Measurements from ENCODE around the gene DNAH1.
"Not testable (repeated sequence)": the region's sequence is repeated elsewhere in the genome, so short reads cannot be mapped to it uniquely, and the experiment has no call there.

DNAH1 gene

DNA sequence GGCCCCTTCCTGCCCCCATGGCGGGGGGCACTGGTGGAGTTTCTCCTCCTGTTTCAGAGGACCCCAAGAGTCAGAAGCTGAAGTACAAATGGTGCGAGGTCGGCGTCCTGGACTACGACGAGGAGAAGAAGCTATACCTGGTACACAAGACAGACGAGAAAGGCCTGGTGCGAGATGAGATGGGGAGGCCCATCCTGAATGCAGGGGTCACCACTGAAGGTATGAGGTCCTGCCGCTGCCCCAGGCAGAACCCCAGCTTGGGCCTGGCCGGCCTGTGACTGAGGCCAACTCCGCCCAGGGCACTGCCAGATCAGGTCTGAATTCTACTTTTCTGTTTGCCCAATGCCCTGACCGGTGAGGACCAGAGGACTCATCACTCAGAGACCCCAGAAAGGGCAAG is 15.0 kb downstream of the DNAH1 start:
- no peak for DNase-seq (ENCODE audit: extremely low read depth in 1 of 2, low read depth in 1 of 2)

DNA sequence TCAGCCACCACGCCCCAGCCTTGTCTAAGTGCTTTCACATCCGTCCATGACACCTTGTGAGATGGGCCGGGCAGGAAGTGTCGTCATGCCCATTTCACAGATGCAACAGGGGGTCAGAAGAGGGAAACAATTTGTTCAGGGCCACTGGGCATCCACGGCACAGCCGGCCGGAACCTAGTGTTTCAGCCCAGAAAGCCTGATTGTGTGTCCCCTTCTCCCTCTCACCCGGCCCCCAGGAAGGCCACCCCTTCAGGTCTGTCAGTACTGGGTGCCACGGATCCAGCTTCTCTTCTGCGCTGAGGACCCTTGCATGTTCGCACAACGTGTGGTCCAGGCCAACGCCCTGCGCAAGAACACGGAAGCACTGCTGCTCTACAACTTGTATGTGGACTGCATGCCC is 15.8 kb downstream of the DNAH1 start:
- no peak for DNase-seq (ENCODE audit: extremely low read depth in 1 of 2, low read depth in 1 of 2)

DNA sequence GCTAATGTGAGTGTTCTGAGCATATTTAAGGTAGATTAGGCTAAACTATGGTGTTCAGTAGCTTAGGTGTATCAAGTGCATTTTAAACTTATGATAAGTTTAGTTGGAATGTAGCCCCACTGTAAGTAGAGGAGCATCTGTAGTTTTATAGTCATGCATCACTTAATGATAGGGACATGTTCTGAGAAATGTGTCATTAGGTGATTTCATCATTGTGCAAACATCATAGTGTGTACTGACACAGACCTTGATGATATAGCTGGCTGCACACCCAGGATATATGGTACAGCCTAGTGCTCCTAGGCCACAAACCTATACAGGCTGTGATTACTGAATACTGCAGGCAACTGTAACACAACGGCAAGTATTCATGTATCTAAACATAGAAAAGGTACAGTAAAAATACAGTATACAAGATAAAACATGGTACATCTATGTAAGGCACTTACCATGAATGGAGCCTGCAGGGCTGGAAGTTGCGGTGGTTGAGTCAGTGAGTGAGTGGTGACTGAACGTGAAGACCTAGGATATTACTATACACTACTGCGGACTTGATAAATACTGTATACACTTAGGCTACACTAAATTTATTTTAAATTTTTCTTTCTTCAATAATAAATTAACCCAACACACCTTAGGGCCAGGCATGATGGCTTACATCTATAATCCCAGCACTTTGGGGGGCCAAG is 17.9 kb downstream of the DNAH1 start:
- no peak for DNase-seq (ENCODE audit: extremely low read depth in 1 of 2, low read depth in 1 of 2)

DNA sequence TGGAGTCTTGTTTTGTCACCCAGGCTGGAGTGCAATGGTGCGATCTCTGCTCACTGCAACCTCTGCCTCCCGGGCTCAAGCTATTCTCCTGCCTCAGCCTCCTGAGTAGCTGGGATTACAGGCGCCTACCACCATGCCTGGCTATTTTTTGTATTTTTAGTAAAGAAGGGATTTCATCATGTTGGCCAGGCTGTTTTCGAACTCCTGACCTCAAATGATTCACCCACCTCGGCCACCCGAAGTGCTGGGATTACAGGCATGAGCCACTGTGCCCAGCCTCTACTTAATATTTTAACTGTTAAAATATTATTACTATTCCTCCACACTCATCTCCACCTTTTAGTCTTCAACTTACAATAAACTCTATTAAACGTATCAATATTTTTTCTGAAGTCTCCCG is 22.0 kb downstream of the DNAH1 start:
- DNase-seq (ENCODE audit: extremely low read depth in 1 of 2, low read depth in 1 of 2): not testable (repeated sequence)

DNA sequence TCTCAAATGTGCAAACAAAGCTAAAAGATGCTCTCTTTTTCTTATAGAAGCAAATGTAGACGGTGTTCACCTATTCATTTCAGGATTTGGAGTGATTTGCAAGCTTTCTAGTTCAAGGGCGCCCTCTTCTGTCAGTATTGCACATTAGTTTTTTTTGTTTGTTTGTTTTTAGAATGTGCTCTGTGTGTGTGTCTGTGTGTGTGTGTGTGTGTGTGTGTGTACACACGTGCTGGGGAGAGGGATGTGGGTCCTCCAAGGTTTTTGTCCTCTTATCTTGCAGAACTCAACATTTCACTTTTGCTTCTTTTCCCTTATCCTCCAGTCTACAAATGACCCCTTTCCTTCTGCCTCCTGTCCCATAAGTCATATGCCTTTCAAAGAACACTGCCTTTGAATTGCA is 23.5 kb downstream of the DNAH1 start:
- peak; percentile 5 to 21 for DNase-seq (ENCODE audit: extremely low read depth in 1 of 2, low read depth in 1 of 2)

DNA sequence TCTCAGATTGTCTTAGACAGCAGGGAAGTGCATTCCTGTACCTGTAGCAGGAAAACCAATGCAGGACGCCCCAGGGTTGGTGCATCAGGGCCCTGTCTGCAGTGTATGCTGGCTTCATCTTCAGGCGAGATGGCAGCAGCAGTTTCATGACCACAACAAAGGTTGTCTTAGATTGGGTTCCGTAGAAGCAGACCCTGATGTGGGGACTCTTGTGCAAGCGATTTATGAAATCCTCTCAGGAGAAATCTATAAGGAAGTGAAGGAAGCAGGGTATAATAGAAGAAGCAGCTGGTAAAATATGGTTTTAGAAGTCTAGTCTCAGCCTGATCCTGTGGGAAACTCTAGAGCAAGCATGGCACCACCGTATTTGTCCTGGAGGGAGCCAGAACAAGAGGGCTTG is 25.0 kb downstream of the DNAH1 start:
- no peak for DNase-seq (ENCODE audit: extremely low read depth in 1 of 2, low read depth in 1 of 2)

DNA sequence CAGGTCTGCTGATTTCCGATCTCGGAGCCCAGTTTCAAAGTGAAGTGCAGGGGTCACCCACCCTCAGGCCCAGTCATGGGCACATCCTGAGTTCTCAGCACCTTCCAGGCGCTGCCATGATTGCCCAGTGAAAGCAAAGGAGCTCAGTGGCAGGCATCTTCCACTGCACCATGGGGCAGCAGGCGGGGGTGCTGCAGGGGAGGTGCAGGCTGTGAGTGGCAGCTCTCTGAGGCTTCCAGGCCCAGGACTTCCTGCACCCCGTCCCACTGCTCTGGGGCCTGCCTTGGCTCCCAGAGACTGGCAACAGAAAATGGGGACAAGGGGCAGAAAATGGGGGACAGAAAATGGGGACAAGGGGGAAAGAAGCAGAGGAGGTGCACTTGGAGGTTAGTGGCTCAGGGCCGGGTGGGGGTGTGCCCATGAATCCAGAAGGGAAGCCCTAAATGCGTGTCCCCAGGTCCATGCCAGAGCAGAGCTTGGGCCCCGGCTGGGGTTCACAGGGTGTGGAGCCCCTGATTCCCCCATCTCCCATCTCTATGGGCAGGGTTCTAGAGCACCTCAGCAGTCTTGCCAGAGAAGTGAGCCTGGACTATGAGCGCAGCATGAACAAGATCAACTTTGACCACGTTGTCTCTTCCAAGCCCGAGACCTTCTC is 28.0 kb downstream of the DNAH1 start:
- no peak for DNase-seq (ENCODE audit: extremely low read depth in 1 of 2, low read depth in 1 of 2)

DNA sequence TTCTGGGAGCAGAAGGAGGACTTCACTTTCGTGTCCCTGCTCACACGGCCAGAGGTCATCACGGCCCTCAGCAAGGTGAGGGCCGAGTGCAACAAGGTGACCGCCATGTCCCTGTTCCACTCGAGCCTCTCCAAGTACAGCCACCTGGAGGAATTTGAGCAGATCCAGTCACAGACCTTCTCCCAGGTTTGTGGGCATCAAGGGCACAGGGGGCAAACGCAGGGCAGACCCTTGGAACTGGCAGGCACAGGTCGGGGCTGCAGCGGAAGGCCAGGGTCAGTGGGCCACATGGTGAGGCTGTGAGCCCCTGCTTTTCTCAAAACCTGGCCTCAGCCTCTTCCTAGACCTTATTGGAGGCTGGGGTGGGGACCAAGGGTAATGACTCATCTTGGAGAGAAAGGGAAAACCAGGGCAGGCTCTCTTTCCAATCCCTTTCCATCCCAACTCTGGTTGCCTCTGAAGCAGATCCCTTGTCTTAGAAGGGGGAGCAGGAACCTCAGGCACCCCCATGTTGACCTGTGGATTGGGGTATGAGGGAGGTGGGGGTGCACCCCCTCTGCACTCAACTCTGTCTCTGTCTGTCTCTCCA is 29.5 kb downstream of the DNAH1 start:
- DNase-seq (ENCODE audit: extremely low read depth in 1 of 2, low read depth in 1 of 2): no peak

DNA sequence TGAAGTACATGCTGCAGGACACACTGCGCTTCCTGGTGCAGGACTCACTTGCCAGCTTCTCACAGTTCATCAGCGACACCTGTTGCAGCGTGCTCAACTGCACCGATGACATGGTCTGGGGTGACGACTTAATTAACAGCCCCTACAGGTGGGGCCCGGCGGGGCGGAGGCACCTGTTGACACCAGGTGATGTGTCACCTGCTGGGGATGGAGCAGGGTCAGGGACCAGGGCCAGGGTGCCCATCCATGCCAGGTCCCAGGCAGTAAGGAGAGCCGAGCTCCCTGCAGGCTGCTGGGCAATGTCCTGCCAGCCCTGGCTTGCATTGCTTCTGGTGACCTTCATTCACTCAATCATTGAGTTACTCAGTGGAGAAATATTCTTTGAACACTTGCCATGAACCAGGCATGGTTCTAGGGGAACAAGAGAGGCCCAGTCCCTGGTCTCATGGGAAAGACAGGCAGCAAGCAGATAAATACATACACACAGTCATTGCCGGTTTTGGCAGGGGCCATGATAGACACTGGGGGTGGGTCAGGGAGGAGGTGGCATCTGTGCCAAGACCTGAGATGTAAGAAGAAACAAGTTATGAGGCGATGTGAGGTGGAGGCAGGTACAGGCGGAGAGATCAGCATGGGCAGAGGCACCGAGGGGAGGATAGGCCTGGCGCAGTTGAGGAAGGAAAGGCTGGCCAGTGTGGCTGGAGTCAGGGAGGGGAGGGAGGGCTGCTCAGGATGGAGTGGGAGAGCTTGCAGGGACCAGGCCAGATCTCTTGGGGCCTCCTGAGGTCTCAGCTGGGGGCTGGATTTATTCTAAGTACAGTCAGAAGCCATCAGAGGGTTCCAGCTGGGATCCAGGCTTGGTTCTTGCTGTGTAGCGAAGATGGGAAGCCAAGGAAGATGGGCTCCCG is 30.8 kb downstream of the DNAH1 start:
- DNase-seq (ENCODE audit: extremely low read depth in 1 of 2, low read depth in 1 of 2): no peak

DNA sequence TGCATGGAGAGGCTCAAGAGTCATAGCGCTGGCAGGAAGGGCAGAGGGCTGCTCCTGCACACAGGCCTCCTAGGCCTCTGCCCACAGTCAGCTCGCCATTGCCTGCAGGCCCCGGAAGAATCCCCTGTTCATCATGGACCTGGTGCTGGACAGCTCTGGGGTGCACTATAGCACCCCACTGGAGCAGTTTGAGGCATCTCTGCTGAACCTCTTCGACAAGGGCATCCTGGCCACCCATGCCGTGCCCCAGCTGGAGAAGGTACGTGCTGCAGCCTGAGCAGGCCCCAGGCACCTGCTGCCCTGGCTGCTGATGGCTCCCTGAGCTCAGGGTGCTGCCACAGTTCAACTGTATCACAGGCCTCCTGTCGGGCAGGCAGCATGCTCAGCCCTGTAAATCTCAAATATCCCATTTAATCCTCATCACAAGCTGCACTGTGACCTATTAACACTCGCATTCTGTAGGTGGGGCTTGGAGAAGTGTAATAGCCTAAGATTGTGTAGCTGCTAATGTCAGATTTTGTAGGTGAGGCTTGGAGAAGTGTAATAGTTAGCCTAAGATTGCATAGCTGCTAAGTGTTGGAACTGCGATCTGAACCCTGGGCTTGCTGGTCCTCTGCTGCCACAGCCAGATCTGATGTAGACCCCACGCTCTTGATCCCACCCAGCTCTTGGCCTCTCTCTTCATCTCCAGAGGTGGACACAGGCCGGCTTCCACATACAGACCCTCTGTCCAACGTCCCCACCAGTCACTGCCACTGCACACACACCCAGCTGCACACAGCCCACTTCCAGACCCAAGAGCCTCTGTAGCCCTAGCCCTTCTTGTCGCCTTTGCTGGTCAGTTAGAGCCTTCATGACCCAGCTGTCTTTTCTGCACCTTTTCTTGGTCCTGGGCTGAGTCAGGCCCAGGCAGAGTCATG is 31.9 kb downstream of the DNAH1 start:
- DNase-seq (ENCODE audit: extremely low read depth in 1 of 2, low read depth in 1 of 2): no peak

DNA sequence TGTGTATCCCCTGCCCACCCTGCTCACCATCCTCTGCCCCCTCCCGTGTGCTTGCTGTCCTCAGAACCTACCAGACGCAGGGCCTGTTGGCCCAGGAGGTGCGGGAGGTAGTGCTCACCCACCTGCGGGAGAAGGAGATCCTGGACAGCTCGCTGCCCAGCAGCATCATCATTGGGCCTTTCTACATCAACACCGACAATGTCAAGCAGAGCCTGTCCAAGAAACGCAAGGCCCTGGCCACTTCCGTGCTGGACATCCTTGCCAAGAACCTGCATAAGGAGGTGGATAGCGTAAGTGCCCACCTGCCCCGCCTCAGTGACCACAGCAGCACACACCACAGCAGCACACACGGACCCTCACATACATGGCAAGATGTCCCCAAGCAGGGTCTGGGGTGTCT is 33.0 kb downstream of the DNAH1 start:
- no peak for DNase-seq (ENCODE audit: extremely low read depth in 1 of 2, low read depth in 1 of 2)

DNA sequence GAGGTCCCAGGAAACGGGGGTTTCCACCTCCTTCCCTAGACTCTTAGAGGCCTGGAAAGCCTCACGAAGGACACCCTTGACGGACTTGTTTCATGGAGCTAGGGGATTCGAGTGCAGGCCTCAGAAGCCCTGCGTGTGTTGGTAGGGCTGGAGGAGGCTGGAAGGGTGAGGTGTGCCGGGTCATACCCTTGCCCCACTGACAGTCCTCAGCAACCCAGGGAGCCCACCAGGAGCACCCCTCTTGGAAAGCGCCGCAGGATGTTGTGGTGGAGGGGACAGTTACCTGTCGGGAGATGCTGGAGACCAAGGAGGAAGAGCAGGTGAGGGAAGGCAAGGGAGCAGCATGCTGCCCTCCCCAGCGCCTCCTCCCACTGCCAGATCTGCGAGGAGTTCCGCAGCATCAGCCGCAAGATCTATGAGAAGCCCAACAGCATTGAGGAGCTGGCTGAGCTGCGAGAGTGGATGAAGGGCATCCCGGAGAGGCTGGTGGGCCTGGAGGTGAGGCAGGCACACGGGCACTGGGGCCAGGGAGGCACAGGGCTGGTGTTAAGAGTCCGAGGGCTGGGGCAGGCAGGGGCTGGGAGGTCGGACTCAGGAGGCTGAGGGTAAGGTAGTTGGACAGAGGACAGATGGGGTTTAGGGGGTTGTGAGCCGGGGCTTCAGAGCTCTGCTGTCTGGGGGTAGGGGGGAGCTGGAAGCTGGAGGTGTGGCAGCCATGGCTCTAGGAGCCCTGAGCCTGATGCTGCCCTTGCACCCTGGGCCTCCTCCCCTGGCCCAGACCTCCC is 33.7 kb downstream of the DNAH1 start:
- no peak for DNase-seq (ENCODE audit: extremely low read depth in 1 of 2, low read depth in 1 of 2)

DNA sequence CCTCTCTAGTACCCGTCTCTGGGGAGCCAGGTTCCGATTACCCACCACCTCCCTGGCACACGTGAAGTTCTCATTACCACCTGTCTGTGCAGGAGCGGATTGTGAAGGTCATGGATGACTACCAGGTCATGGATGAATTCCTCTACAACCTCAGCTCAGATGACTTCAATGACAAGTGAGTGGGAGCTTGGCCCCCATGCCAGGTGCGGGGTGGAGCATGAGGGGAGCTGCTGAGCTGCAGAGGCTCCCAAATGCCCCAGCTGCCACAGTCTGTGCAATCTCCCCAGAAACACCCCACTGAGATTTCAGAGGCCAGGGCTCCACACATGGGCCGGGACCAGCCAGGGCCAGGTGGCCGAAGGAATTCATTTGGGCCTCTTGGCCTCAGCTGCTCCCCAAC is 34.3 kb downstream of the DNAH1 start:
- no peak for DNase-seq (ENCODE audit: extremely low read depth in 1 of 2, low read depth in 1 of 2)

DNA sequence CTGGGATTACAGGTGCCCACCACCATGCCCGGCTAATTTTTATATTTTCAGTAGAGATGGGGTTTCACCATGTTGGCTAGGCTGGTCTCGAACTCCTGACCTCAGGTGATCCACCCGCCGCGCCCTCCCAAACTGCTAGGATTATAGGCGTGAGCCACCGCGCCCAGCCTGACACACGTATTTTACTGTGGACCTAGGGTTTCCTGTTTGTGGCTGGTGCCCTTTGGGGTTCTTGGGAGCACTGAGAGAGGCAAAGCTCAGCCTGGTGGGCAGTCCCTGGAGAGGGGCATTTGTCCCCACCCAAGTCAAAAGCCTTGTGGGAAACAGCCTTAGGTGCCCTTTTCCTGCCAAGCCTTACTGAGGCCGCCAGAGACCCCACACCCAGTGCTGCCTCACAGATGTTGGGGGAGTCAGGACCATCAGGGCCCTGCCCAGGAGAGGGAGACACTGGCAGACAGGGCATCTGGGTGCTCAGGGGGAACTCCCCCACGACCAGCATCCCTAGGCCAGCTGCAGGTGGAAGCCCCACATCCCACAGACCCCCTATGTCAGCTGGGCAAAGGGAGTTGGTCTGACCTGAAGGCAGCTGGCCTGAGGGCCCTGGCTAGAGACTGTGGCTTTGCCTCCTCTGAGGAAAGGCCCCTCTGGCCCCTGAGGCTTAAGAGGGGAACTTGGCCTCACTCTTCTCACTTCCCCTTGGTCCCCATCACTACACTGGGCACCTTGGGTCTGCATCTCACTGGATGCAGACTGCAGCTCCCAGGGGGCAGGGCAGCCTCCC is 35.1 kb downstream of the DNAH1 start:
- DNase-seq (ENCODE audit: extremely low read depth in 1 of 2, low read depth in 1 of 2): no peak

DNA sequence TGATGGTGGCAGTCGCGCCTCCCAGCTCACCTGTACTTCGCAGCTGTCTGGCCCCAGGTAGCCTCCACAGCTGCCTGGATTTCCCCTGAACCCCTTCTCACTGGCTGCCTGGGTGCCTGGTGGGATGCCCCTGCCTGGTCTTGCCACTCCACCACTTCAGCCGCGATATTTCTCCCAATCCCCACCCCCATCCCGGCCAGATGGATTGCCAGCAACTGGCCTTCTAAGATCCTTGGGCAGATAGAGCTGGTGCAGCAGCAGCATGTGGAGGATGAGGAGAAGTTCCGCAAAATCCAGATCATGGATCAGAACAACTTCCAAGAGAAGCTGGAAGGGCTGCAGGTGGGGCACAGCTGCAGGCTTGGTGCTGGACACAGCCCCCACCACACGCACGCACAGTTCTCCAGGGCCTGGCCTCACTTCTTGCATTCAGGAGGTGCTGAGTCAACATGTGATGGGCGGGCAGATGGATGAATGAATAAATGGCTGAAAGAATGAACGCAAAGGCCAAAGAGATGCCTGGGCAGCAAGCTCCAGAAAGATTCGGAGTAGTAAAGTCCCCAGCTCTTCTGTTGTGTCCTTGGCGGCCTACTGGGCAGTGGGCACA is 35.7 kb downstream of the DNAH1 start:
- no peak for DNase-seq (ENCODE audit: extremely low read depth in 1 of 2, low read depth in 1 of 2)

DNA sequence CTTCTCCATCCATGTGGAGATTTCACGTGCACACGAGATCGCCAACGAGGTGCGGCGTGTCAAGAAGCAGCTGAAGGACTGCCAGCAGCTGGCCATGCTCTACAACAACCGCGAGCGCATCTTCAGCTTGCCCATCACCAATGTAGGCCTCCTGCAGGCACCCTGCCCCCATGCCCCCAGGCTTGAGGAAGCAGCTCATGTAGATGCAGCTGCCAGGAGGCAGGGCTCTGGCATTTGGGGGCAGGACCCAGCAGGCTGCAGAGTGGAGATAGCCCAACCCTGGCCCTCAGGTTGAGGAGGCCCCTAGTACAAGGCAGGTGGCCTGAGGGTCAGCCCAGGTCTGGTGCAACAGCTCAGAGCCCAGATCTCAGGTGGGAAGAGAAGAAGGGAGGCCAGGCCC is 36.4 kb downstream of the DNAH1 start:
- DNase-seq (ENCODE audit: extremely low read depth in 1 of 2, low read depth in 1 of 2): no peak

DNA sequence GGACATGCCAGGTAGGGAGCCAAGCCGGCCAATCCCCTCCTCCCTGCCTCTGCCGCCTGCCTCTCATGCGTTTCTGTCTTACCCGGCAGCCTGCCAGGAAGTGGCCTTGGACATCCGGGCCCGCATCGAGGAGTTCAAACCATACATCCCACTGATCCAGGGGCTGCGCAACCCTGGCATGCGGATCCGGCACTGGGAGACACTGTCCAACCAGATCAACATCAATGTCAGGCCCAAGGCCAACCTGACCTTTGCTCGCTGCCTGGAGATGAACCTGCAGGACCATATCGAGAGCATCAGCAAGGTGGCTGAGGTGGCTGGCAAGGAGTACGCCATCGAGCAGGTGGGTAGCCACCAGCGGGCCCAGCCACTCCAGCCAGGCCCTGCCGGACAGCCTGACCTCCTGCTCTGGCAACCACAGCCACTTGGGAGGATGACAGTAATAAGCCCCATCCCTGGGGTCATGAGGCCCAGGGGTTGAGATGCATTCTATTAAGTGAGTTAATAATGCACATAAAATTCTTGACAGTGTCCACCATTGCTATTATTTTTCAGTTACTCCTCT is 37.3 kb downstream of the DNAH1 start:
- no peak for DNase-seq (ENCODE audit: extremely low read depth in 1 of 2, low read depth in 1 of 2)

DNA sequence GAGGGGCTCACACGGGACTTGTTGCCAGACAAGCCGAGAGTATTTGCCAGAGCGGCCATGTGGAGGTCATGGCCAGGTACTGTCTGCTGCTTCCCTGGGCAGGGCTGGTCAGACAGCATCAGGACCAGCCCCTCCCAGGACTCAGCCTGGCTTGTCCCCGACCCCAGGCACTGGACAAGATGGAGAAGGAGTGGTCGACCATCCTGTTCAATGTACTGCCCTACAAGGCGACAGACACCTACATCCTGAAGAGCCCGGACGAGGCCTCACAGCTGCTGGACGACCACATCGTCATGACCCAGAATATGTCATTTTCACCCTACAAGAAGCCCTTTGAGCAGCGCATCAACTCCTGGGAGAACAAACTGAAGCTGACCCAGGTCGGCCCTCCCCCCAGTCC is 38.6 kb downstream of the DNAH1 start:
- no peak for DNase-seq (ENCODE audit: extremely low read depth in 1 of 2, low read depth in 1 of 2)
